AG09309 (cell line): ENCODE results near the gene NEK7.
A peak's percentile ranks its signal among the peaks of the same experiment; 100 is the strongest.
"Not testable (repeated sequence)": the region's sequence is repeated elsewhere in the genome, so short reads cannot be mapped to it uniquely, and the experiment has no call there.

Source experiments
- DNase-seq: peaks from one replicate; pipeline ENCODE4 v3.0.0-alpha.2; 2010; ENCODE audit warnings: low read depth
- H3K4me3 ChIP-seq: 2 replicates; pipeline ENCODE4 v1.5.1; 2011; ENCODE audit warnings: mild to moderate bottlenecking, low read depth, low read length, moderate library complexity; ENCODE audit not compliant: control insufficient read depth
- TF ChIP-seq, protein P1 (sequence below): IDR thresholded peaks from 2 replicates; pipeline ENCODE4 v1.5.1; 2011; ENCODE audit warnings: mild to moderate bottlenecking, low read depth, low read length, inconsistent platforms; ENCODE audit not compliant: insufficient read depth, control insufficient read depth; ENCODE audit errors: missing control alignments

The NEK7 gene

DNA sequence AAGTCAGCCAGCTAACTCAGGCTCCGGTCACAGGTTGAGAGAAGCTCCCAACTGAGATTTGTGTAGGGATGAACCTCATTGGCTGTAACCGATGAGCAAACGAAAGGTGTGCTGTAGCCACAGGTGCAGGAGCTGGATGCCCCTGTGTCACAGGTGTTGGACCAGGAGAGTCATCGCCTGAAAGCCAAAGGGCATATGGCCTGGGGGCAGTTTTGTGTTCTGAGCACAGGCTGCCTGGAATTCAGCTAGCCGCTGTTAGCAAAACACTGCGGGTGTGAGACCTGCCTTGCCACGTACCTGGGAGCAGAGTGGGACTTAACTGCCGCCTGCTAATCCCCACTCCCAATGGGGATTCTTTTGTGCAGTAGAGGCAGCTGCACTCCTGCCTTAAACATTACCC, 55.3 kb downstream of the NEK7 start:
- TF ChIP-seq, protein P1, sequence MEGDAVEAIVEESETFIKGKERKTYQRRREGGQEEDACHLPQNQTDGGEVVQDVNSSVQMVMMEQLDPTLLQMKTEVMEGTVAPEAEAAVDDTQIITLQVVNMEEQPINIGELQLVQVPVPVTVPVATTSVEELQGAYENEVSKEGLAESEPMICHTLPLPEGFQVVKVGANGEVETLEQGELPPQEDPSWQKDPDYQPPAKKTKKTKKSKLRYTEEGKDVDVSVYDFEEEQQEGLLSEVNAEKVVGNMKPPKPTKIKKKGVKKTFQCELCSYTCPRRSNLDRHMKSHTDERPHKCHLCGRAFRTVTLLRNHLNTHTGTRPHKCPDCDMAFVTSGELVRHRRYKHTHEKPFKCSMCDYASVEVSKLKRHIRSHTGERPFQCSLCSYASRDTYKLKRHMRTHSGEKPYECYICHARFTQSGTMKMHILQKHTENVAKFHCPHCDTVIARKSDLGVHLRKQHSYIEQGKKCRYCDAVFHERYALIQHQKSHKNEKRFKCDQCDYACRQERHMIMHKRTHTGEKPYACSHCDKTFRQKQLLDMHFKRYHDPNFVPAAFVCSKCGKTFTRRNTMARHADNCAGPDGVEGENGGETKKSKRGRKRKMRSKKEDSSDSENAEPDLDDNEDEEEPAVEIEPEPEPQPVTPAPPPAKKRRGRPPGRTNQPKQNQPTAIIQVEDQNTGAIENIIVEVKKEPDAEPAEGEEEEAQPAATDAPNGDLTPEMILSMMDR, result no peak
- H3K4me3 ChIP-seq, result no peak overlapping the region
- DNase-seq, result no peak

DNA sequence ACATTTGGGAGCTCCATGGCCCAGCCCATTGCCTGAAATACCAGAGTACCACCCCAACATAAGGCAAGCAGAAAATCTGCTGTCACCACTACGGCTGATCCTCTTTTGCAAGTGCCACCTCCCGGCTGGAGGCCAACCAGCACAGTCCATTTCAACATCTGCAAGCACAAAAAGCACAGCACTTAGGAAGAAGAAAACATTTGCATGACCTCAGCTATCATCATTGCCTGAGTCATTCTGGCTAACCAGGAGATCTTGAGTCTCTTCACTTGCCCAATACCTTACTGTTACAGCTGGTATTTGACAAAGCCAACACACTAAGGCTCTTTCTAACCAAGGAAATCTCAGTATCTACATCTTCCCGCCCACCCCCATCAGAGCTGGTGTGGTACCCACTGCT, 55.9 kb downstream of the NEK7 start:
- no peak overlapping the region for H3K4me3 ChIP-seq
- TF ChIP-seq, protein P1, result no peak
- DNase-seq, result peak; percentile 73

DNA sequence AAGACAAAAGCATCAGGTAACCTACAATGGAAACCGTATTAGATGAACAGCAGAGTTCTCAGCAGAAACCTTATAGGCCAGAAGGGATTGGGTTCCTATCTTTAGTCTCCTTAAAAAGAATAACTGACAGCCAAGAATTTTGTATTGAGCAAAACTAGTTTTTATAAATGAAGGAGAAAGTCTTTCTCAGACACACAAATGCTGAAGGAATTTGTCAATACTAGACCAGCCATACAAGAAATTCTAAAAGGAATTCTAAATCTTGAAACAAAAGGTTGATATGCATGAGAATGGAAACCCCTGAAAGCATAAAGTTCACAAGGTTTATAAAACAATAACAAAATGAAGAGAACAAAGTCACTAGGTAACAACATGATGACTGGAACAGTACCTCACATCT, 58.1 kb downstream of the NEK7 start:
- H3K4me3 ChIP-seq, result no peak overlapping the region
- TF ChIP-seq, protein P1, result no peak
- DNase-seq, result no peak

DNA sequence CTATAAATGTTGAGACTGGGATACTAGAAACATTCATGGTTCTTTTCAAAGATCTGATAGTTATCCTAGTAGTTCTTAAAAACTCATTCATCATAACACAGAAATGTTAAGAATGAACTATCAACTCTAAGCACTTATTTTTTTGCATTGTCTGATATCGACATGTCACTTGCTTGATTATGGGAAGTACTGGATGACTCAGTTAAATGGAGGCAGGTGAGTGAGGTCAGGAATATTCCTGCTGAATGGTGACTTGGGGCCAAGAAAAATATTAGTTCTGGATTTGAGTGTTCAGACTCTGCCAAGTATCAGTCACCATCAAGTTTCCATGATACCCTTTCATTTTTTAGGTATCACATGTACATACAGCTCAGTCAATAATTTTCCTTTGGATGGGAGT, 63.6 kb downstream of the NEK7 start:
- peak; percentile 61 for DNase-seq
- H3K4me3 ChIP-seq, result no peak overlapping the region
- TF ChIP-seq, protein P1, result no peak

DNA sequence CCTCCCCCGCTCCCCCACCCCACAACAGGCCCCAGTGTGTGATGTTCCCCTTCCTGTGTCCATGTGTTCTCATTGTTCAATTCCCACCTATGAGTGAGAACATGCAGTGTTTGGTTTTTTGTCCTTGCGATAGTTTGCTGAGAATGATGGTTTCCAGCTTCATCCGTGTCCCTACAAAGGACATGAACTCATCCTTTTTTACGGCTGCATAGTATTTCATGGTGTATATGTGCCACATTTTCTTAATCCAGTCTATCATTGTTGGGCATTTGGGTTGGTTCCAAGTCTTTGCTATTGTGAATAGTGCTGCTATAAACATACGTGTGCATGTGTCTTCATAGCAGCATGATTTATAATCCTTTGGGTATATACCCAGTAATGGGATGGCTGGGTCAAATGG, 70.2 kb downstream of the NEK7 start:
- H3K4me3 ChIP-seq, DNase-seq: not testable (repeated sequence)

DNA sequence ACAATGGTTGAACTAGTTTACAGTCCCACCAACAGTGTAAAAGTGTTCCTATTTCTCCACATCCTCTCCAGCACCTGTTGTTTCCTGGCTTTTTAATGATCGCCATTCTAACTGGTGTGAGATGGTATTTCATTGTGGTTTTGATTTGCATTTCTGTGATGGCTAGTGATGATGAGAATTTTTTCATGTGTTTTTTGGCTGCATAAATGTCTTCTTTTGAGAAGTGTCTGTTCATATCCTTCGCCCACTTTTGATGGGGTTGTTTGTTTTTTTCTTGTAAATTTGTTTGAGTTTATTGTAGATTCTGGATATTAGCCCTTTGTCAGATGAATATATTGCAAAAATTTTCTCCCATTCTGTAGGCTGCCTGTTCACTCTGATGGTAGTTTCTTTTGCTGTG, 70.7 kb downstream of the NEK7 start:
- not testable (repeated sequence) for DNase-seq, H3K4me3 ChIP-seq

DNA sequence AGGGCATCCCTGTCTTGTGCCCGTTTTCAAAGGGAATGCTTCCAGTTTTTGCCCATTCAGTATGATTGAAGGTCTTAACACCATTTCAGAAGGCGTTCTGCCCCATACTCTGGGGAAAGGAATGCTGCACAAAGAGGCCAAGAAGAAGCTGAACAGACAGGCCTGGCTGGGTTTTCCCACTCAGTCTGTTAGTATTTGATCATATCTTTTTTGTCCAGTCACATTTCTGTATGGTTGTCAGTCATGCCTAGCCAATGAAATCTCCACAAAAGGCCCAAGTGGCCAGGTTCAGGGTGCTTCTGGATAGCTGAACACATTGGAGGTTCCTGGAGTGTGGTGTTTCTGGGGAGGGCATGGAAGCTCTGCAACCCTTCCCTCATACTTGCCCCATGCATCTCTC, 72.1 kb downstream of the NEK7 start:
- no peak overlapping the region for H3K4me3 ChIP-seq
- TF ChIP-seq, protein P1, result no peak
- DNase-seq, result no peak

DNA sequence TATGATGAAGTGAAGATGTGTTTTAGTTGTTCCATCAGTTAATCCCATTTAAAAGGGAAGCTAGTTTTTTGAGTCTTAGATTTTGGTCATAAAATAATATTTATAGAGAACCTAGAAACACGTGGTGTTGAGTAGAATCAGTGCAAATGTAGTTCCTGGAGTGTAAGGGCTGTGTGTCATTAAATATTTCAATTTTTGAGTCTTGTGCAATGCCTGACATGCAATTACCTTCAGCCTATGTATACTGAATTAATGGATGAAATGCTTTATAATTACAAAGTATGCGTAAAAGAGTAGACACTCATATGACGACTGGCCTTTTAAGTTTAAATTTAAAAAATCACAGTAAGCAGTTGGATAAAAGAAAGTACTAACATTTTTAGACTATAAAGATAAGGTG, 75.0 kb downstream of the NEK7 start:
- DNase-seq, result no peak
- no peak overlapping the region for H3K4me3 ChIP-seq

More for the DNA sequence above, 75.0 kb downstream of the NEK7 start:
- TF ChIP-seq, protein P1, result no peak
